Amniotic epithelial cell (primary cell): ENCODE measurements around the gene TSPAN6.

Experiments
- DNase-seq: peaks from one replicate; pipeline ENCODE4 v3.0.0-alpha.2; 2010; ENCODE audit warnings: low read depth

TSPAN6 gene, protein sequence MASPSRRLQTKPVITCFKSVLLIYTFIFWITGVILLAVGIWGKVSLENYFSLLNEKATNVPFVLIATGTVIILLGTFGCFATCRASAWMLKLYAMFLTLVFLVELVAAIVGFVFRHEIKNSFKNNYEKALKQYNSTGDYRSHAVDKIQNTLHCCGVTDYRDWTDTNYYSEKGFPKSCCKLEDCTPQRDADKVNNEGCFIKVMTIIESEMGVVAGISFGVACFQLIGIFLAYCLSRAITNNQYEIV

DNA sequence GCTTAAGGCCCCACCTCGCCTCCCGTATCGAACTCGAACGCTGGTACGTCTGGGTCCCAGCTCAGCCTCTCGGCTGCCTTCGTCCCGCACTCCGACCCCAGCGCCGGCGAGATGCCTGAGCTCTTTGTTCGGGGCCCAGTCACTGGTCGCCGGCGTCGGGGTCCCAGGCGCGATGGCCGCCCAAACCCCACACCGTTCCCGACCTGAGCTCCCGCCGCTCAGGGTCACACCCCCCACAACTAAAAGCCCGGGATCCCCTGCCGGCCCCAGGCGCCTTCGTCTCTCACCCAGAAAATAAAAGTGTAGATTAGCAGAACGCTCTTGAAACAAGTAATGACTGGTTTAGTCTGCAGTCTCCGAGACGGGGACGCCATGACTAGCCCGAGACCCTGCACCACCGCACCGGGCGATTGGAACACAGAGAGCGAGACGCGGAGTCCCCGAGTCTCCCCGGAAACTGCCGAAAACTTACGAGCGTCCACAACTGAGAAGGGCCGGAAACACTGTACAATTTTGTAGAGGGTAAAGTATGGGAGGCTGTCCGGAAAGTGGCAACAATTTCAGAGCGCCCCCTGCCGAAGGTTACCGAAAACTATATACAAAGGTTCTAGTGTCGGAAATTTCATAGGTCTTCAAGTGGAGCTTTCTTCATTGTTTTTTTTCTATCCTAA, at the start of gene TSPAN6:
Gene TSPAN6, minus strand, starts transcription at position 486 of the 671 bp plus-strand sequence. Its CDS starts 112 bp downstream, at position 374.
- peak; percentile 80 for DNase-seq

DNA sequence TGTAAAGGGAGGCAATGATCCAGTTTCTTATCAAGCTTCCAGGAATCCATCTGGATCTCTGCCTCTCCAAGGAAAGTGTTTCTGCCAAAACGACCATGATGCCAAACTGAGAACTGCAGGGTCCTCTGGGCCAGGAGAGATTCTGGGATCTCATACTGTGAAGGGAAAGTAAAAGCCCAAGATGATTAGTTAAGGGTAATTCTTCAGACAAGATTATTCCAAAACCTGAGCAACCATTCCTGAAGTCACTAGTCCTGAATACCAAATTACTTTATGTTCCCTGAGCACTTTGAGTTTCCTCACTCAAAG, 49.3 kb upstream of the TSPAN6 start:
- DNase-seq = no peak

DNA sequence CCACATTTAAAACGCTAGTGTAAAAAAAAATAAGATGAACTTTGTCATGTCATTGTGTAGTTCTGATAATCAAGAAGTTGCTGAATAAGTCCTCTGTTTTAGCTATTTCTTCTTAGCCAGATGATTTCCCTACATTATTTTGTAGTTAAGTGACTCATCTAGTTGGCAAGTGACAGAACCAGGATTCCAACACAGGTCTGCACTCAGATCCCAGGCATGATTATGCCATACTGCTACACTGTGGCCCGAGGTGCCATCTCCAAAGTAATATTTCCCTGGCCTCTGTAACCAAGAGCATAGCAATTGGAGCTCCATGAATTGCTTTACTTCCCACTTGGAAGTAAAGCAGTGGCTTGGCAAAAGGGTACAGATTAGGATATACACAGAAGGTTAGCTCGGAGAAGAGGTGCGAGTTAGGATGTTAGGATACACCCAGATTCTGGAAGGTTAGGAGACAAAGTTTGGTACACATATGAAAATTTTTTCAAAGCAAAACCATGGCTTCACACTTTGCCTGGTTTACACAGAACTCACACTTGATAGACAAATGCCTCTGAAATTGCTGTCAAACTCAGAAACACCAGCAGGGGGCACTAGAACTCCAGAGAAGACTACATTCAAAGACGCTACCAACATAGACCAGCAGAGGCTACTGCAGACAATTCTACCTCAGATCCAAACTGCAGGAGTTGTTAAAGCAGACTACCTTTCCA, 48.8 kb upstream of the TSPAN6 start:
- peak; percentile 72 for DNase-seq

DNA sequence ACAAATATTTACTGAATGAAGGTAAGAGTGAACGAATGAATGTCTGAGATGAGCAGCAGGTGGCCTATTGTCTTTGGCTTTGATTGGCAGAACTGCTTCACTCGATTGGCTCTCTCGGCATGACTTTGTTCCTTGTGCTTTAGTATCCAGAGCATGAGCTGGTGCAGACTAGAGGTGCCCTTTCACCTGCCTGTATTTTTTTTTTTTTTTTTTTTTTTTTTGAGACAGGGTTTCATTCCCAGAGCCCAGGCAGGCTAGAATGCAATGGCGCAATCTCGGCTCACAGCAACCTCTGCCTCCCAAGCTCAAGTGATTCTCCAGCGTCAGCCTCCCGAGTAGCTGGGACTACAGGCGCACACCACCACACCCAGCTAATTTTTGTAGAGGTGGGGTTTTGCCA, 46.3 kb upstream of the TSPAN6 start:
- DNase-seq = peak; percentile 48

DNA sequence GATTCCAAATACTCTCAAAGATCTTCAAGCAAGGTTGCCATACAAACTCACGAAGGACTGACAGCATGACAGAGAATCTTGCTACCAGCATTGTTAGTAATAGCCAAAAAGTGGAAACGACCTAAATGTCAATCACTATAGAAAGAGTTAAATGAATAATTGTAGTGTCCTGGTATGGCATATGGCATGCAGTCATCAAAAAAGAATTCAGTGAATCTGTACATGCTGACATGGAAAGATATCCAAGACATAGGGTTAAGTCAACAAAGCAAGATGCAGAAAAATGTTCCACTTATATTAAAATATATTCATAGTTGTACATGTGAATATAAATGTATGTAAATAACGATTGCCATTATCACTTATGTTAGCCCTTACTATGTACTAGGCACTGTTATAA, 45.0 kb upstream of the TSPAN6 start:
- DNase-seq = no peak

DNA sequence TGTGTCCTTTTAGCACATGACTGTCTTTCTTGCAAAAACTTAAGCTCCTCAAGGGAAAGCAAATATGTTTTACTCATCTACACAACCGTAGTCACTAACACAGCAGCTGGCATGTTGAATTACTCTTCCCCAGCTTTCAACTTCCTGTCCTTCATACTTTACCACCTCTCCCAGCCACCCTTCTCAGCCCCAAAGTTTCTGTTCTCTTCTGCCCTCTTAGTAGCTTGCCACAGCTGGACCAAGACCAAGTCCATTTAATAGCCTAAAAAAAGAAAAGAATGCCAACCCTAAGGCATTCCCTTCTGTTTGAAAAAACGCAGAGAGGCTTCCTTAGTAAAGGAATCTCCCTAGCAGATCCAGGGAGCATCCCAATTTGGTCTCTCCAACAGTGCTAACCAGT, 44.1 kb upstream of the TSPAN6 start:
- no peak for DNase-seq

DNA sequence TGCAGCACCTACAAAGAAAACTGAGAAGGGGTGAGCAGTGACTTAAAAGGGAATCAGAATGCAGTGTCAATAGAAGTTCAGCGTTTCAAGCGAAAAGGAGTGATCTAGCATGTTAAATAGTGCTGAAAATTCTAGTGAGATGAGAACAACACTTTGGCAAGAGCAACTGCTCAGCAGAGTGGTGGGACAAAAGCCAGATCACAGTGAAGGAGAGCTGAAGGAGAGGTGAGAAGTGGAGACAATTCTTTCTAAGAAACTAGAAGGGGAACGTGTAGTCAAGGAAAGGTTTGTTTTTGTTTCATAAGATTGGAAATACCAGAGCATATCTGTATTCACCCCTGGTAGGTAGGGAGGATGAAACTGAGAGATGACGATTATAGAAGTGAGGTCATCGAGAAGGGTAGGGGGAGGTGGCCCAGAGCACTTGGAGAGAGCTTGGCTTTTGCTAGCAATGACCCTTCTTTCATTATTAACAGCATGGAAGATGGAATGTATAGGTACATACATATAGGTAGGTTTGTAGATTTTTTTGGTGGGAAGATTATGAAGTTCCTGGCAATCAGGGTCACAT, 41.1 kb upstream of the TSPAN6 start:
- no peak for DNase-seq

DNA sequence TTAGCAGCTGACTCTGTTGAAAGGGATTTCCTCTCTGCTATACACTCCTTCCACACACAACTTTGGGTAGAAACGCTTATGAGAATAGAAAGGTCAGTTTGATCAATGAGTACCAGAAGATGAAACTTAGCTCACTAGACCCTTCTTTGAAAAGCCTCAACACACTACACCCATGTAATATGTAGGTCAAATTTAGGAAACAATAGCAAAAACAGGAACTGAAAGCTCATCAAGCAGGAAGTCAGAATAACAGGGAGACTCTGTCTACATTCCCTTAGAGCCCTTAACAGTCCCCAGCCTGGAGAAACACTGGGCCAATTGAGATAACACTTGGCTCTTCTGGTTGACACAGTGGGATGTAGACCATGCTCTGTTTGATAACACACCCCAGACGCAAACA, 38.1 kb upstream of the TSPAN6 start:
- DNase-seq = no peak

DNA sequence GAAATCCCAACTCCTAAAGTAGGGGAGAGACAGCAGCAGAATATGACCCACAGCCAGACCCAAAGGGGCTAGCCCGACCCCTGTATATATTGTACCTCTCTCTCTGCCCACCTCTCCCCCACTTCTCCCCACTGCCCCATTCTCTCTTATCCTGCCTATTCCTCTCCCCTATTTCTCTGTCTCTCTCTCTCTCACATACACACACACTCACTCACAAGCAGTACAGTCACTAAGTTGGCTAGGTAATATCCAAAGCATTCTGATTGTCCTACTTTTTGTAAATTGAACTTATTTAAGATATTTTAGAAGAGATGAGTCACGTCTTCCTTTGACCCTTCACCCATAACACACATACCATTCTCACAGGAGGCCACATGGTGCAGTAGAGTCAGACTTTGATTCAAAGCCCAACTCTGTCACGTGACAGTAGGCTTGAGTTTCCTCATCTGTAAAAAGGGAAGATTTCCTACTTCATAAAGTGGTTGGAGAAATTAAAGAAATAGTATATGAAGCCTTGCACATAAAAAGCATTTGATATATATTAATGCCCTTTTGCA, 36.9 kb upstream of the TSPAN6 start:
- peak; percentile 73 for DNase-seq

DNA sequence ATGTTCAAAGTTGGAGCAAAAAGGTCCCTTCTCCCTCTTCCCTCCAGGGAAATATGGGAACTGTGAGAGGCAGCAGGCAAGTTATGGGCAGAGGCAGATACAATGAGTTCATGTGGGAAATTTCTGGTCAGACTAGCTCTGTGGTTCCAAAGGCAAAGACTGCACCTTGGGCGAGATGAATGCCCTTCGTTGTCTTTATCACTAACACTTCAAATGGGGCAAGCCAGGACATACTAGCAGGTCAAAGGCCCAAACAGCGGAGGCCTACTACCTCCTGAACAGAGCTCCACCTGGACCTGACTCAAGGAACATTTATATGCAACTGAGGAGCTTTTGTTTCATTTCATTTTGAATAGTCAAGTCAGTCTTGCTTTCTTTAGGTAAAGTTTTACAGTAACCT, 36.4 kb upstream of the TSPAN6 start:
- DNase-seq = no peak

DNA sequence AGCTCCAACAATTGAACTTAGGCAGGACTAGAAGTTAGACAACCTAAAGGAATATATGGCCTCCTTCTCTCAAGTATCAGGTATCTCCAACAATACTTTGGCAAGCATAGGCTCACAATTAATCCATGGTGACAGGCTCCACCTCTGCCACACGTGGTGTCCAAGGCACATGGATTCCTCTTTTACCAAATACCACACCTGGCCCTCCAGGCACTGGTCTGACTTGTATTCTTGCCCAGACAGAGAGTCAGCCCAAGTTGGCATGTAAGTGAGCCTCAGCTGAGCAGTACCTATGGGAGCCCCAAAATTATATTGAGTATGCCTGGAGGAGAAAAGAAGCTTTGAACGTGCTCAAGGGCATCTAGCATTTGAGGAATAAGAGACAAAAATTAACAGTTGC, 27.0 kb upstream of the TSPAN6 start:
- no peak for DNase-seq

DNA sequence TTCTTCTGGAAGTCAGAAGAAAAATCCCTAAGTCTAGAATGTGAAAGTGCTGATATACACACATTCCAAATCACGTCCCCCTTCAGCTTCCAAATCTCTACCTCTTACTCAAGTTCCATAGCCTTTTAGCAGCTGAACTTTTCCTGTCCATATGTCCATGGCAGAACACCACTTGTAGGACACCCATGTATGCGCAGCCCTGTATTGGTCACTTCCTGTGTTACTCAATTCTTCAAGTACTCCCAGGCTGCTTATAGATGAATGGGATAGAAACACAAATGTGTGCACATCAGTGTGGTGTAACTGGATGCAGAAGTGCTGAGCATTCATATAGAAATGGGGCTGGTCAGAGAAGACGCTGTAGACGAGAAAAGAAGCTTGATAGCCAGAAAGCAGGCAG, 26.2 kb upstream of the TSPAN6 start:
- DNase-seq = peak; percentile 76

DNA sequence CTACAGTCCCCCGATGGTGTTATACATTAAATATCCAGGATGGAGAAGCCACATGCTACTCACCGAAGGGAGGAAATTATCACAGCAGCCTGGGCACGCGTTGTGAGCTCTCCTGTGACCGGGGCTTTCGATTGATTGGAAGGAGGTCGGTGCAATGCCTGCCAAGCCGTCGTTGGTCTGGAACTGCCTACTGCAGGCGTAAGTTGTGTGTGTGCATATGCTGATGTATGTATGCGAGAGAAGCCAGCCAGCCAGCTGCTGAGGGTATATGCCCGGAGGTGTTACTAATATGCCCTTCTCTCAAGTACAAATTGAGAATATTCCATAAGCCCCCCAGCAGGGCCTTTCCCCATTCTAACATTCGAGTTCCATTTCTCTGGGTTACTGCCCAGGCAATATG, 25.6 kb upstream of the TSPAN6 start:
- DNase-seq = no peak

DNA sequence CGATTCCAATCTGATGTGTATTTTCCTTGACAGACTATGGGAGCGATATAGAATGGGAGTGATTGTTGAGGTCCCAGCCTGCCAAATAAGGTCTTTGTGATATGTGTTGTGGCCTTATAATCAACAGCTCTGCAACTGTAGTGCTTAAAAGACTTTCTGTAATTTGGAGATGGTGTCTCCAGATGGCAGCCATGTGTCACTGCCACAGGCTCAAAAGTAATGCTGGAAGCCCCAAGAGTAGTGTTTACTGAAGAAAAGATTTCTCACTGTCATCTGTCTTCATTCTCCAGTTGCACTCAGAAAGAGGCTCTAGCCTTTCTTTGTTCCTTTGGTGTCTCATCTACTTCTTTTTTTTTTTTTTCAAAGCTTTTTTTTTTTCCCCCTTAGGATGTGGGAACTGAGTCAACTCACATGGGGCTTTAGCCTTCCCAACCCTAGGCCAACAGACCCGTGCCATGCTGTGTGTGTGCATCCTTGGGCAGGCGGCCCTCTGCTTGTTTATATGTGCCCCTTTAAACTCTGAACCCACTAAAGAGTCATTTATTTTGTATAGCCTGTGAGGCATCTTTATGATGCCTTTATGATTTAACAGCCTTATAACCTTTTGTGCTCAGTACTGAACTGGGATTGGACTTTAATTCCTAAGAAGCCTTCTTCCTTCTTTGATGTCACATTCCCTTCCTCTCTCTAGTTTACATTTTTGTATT, 23.0 kb upstream of the TSPAN6 start:
- no peak for DNase-seq

DNA sequence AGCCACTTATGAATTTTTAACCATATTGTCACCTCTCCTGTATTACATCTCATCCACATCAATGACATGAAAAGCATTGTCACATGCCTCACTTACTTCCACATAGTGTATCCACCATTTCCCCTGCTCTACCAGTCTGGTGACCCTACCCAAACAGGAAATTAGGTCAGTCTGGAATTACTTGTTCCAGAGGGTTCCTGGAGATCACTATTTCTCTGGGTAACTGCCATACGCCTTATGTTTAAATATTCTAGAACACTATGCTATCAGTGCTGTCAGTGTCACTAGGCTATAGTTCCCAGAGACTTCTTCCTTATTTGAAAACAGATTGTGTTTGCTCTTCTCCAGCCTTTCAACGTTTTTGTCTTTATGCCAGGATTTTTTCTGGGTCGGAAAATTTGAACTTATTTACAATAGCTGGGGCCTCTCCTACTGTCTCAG, 22.4 kb upstream of the TSPAN6 start:
- DNase-seq = no peak

DNA sequence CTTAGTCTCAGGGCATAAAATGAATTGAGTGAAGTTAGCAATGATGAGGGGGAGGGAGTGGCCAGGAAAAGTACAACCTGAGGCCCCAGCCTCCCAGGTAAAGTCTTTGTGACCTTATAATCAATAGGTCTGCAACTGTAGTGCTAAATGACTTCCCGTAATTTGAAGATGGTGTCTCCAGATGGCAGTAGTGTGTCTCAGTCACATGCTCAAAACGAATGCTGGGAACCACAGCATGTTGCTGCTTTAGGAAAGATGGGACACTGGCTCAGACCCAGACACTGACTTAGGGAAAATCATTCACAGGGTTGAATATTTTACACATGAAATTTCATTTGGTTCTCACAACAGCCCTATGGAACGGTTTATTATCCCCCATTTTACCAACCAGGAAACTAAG, 17.7 kb upstream of the TSPAN6 start:
- peak; percentile 29 for DNase-seq

DNA sequence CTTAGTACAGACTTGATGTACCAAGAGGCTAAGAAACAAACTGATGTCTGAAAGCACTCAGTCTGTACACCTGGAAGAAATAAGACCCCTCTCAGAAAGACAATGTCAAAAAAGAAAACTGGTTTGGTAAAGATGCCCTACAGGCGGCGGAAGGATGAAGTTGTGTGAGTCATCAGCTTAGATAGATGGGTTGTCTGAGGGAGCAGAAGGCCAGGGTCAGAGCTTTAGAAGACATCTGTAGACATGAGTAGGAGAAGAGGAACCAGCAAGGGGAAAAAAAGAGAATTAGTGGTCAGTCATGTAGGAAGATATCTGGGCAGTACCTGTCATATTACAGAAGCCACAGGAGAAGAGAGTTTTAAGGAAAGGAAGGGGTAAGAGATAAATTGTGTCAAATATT, 15.7 kb upstream of the TSPAN6 start:
- peak; percentile 65 for DNase-seq

DNA sequence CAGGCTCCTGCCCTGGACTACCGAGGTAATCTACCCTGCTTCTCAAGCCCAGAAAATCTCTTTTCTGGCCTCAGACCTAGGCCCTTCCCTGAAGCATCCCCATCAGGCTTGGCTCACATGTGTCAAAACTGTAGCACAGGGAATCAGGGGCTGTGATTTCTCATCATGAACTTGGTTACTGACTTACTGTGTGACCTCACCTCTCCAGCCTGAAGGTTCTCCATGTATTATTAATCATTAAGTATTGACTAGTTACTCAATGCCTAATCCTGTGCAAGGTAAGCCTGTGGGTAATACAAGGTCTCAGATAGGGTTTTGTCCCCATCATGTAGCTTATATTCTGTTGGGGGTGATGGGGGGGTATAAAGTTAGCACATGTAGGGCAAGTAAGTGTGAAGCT, 14.2 kb upstream of the TSPAN6 start:
- no peak for DNase-seq

DNA sequence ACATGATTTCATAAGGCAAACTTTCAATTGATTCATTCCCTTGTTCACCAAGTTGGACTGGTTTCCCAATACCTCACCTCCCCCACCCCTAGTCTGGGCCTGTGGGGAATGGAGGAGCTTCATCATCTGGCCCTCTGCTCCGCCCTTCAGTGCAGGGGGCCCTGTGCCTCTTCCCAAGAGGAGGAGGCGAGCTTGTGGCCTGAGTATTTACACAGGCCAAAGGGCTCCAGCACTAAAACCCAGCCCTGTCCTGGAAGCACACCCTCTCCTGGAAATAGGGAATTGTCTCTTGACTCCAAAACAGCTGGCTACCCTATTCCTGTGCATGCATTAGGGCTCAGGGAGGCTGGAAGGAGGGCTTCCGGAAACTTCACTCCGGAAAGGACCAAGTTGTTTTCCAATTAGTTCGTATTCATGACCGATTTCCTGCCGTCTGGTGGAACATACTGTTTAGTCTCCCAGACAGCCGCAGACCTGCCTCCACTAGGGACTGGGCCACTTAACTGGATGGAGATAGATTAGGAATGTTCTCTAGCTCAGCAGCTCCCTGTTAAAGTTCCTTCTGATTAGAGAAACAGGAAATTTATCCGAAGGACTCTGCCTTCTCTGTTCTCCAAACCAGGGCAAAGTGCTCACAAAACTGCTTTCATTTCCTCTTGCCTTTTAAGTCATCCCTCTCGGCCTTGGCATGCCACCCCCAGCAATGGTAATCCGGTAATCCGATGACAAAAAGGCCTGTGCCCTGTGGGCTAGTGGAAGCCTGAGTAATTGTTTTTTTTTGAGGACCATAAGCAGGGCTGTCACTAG, 13.1 kb upstream of the TSPAN6 start:
- peak; percentile 97 for DNase-seq

DNA sequence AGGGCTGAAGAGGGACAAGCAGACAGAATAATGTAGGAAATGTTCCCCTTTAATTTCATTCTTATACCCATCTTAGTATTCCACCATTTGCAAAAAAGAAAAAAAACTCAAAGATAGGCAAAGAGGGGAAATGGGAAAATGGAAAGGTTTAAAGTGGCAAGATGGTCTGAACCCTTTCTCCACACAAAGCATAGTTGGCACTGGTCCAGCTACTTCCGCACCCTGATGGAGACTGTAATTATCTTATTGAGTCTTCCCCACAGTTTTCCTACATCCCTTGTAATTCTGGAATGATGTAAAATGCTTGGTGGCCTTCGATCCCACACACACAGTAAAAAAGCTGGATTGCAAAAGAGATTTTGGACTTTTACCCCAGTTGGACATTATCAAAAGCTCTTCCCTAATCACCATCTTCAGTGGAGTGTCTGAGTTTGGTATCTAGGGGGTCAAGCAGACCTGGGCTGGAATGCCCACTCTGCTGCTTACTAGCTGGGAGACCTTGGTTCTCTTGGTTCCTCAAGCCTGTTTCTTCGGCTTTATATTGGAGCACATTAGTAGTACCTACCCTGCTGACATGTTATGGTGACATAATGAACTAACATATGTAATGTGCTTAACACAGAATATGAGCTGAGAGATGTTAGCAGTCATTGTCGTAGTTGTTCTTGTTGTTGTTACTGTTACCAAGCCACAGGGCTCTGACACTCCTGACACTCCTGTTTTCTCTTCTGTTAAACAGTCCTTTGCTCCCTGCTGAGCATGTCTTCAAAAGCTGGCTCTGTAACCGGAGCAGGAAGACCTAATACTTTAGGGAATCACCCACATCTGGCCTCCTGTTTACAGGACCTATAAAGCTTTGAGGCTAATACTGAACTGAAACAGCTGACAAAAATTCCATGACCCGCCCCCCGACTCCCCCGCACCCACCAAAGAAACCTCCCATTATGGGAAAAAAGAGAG, 12.1 kb upstream of the TSPAN6 start:
- DNase-seq = no peak
